Activated CD4-positive, CD25-positive, alpha-beta regulatory T cell treated with anti-CD3 and anti-CD28 coated beads, Interleukin-2, amount 50 U/mL, for 72 hours (primary cell): ENCODE results near the gene CDH4.

Experiments used
- DNase-seq: peaks from one replicate; pipeline ENCODE4 v3.0.0; 2021

The CDH4 gene

GRCh38 chr20:61918548-61918947, 666.5 kb downstream of the CDH4 start:
- no peak for DNase-seq

- DNase-seq, result no peak
Measured at GRCh38 chr20:61919239-61919638, 667.2 kb downstream of the CDH4 start.

GRCh38 chr20:61919675-61920365, 667.8 kb downstream of the CDH4 start:
- no peak for DNase-seq

- no peak for DNase-seq
Measured at GRCh38 chr20:61922411-61922810, 670.4 kb downstream of the CDH4 start.

GRCh38 chr20:61922936-61923335, 670.9 kb downstream of the CDH4 start:
- DNase-seq, result no peak

- DNase-seq, result no peak
Measured at GRCh38 chr20:61923371-61924166, 671.5 kb downstream of the CDH4 start.

GRCh38 chr20:61924211-61924857, 672.3 kb downstream of the CDH4 start:
- DNase-seq, result no peak

GRCh38 chr20:61924858-61925554, 672.9 kb downstream of the CDH4 start:
- DNase-seq, result no peak

- DNase-seq, result no peak
Measured at GRCh38 chr20:61925555-61926252, 673.6 kb downstream of the CDH4 start.

- DNase-seq, result no peak
Measured at GRCh38 chr20:61926253-61926613, 674.2 kb downstream of the CDH4 start.

- no peak for DNase-seq
Measured at GRCh38 chr20:61926796-61927192, 674.7 kb downstream of the CDH4 start.

GRCh38 chr20:61927193-61927825, 675.2 kb downstream of the CDH4 start:
- no peak for DNase-seq

GRCh38 chr20:61927826-61928541, 675.9 kb downstream of the CDH4 start:
- DNase-seq, result no peak

- DNase-seq, result no peak
Measured at GRCh38 chr20:61929561-61929960, 677.5 kb downstream of the CDH4 start.

GRCh38 chr20:61929971-61930666, 678.1 kb downstream of the CDH4 start:
- DNase-seq, result no peak

- no peak for DNase-seq
Measured at GRCh38 chr20:61930776-61931475, 678.9 kb downstream of the CDH4 start.

- DNase-seq, result no peak
Measured at GRCh38 chr20:61931476-61932198, 679.6 kb downstream of the CDH4 start.

GRCh38 chr20:61932199-61932592, 680.1 kb downstream of the CDH4 start:
- DNase-seq, result peak; percentile 13

GRCh38 chr20:61932711-61933480, 680.8 kb downstream of the CDH4 start:
- DNase-seq, result peak; percentile 21
